Measurements from ENCODE around the gene SGMS1. TPM values are rescaled to one million over a fixed set of nuclear protein-coding genes. Genes with fewer than 3 reads are reported as not detected.

SGMS1 gene
- total and polyA plus RNA-seq, 11 donors, result 6.9 to 40.6 (median 19.6) TPM

- 94 to 98% (median 97%) methylated on average over 5 of the region's 5 CpGs for WGBS, 4 donors
- TF ChIP-seq POLR2A (IDR thresholded peaks at IDR 0.05), result no peak
- TF ChIP-seq, protein P1, sequence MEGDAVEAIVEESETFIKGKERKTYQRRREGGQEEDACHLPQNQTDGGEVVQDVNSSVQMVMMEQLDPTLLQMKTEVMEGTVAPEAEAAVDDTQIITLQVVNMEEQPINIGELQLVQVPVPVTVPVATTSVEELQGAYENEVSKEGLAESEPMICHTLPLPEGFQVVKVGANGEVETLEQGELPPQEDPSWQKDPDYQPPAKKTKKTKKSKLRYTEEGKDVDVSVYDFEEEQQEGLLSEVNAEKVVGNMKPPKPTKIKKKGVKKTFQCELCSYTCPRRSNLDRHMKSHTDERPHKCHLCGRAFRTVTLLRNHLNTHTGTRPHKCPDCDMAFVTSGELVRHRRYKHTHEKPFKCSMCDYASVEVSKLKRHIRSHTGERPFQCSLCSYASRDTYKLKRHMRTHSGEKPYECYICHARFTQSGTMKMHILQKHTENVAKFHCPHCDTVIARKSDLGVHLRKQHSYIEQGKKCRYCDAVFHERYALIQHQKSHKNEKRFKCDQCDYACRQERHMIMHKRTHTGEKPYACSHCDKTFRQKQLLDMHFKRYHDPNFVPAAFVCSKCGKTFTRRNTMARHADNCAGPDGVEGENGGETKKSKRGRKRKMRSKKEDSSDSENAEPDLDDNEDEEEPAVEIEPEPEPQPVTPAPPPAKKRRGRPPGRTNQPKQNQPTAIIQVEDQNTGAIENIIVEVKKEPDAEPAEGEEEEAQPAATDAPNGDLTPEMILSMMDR (IDR thresholded peaks at IDR 0.05), result no peak
- intact Hi-C loops (cut with DNase I), result no loop called here
- Histone ChIP-seq H3K27me3 (no peaks in the 10 kb centered on the region), H3K4me1 (peaks cover 0 to 52% (median 18%) of the 10 kb centered on the region in 12 donors), H3K27ac (no peak overlapping the region), H3K9me3 (no peaks in the 10 kb centered on the region), H3K36me3 (no peaks in the 10 kb centered on the region), H3K4me3 (no peak overlapping the region)
- DNase-seq (no peak), ATAC-seq (no peak)
Observed at GRCh38 chr10:50392426-50392825, 231.3 kb downstream of the SGMS1 start.

GRCh38 chr10:50390302-50390701 lies 233.5 kb downstream of the SGMS1 start:
- Histone ChIP-seq H3K27me3 (no peaks in the 10 kb centered on the region), H3K27ac (no peak overlapping the region), H3K36me3 (no peaks in the 10 kb centered on the region), H3K4me1 (peaks cover 0 to 47% (median 19%) of the 10 kb centered on the region in 12 donors), H3K4me3 (no peak overlapping the region), H3K9me3 (no peaks in the 10 kb centered on the region)
- no peak for TF ChIP-seq POLR2A (IDR thresholded peaks at IDR 0.05)
- TF ChIP-seq, protein P1 (IDR thresholded peaks at IDR 0.05), result no peak
- DNase-seq, result no peak
- ATAC-seq, result no peak
- intact Hi-C loops (cut with DNase I), result no loop called here
- 91 to 97% (median 94%) methylated on average over 2 of the region's 2 CpGs for WGBS, 4 donors

- DNase-seq, result no peak
- no peaks in the 10 kb centered on the region for H3K36me3 ChIP-seq
- no peaks in the 10 kb centered on the region for H3K9me3 ChIP-seq
- H3K4me1 ChIP-seq, result peaks cover 0 to 49% (median 15%) of the 10 kb centered on the region in 12 donors
- H3K27ac ChIP-seq, result no peak overlapping the region
- intact Hi-C loops (cut with DNase I), result no loop called here
- TF ChIP-seq, protein P1 (IDR thresholded peaks at IDR 0.05), result no peak
- TF ChIP-seq POLR2A (IDR thresholded peaks at IDR 0.05), result no peak
- no peaks in the 10 kb centered on the region for H3K27me3 ChIP-seq
- ATAC-seq, result no peak
- no peak overlapping the region for H3K4me3 ChIP-seq
- WGBS, 4 donors, result 95 to 99% (median 96%) methylated on average over 2 of the region's 2 CpGs
Observed at GRCh38 chr10:50388181-50388580, 235.6 kb downstream of the SGMS1 start.

DNA sequence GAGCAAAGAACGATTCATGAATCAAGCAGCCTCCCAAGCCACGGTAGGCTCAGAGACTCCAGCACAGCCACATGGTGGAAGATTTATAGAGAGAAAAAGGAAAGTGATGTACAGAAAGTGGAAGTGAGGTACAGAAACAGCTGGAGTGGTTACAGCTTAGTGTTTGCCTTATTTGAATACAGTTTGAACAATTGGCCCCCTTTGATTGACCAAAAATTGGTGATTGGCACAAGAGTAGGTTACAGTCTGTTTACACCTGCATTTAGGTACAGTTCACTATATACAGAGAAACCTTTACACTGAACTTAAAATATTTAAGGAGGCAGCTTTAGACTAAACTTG lies 236.1 kb downstream of the SGMS1 start:
- no peak overlapping the region for H3K4me3 ChIP-seq
- no peaks in the 10 kb centered on the region for H3K36me3 ChIP-seq
- no peaks in the 10 kb centered on the region for H3K9me3 ChIP-seq
- no peaks in the 10 kb centered on the region for H3K27me3 ChIP-seq
- 82 to 91% (median 87%) methylated on average over 2 of the region's 2 CpGs for WGBS, 4 donors
- peaks cover 0 to 54% (median 18%) of the 10 kb centered on the region in 12 donors for H3K4me1 ChIP-seq
- ATAC-seq (no peak), DNase-seq (no peak)
- intact Hi-C loops (cut with DNase I), result no loop called here
- no peak overlapping the region for H3K27ac ChIP-seq
- no peak for TF ChIP-seq POLR2A (IDR thresholded peaks at IDR 0.05)
- TF ChIP-seq, protein P1 (IDR thresholded peaks at IDR 0.05), result no peak

All from heart left ventricle (tissue), 16 donors.